SK-N-SH treated with all-trans-retinoic acid at 6 μM for 48 hours (cell line): ENCODE results near the gene NME4.

ENCODE experiments used
- ATAC-seq: fragments of 200-7000 bp; cut with Tn5 transposase; 3 replicates; pipeline ENCODE4 v1.9.1; 2020; ENCODE audit warnings: mild to moderate bottlenecking, moderate library complexity
- ARNTL ChIP-seq: fragments of 450-650 bp; formaldehyde crosslinking; IDR thresholded peaks from 2 replicates; pipeline ENCODE4 v1.5.0; 2020; ENCODE audit warnings: low read depth, mild to moderate bottlenecking, moderate library complexity, borderline replicate concordance
- BACH2 ChIP-seq: fragments of 250-450 bp; sonication (Bioruptor Pico); IDR thresholded peaks from 2 replicates; pipeline ENCODE4 v1.9.0; 2021; ENCODE audit warnings: mild to moderate bottlenecking, borderline replicate concordance
- CREB5 ChIP-seq: fragments of 250-450 bp; sonication (Bioruptor Pico); IDR thresholded peaks from 2 replicates; pipeline ENCODE4 v1.5.1; 2020; ENCODE audit warnings: low read depth, mild to moderate bottlenecking, moderate library complexity
- CSDC2 ChIP-seq: fragments of 250-450 bp; sonication (Bioruptor Pico); IDR thresholded peaks from 2 replicates; pipeline ENCODE4 v1.5.0; 2020; ENCODE audit warnings: mild to moderate bottlenecking, moderate library complexity
- CSRNP3 ChIP-seq: fragments of 250-450 bp; sonication (Bioruptor Pico); IDR thresholded peaks from 2 replicates; pipeline ENCODE4 v1.5.1; 2021; ENCODE audit warnings: mild to moderate bottlenecking, moderate library complexity
- ESRRG ChIP-seq: fragments of 250-450 bp; sonication (Bioruptor Pico); IDR thresholded peaks from 2 replicates; pipeline ENCODE4 v1.6.1; 2021; ENCODE audit warnings: mild to moderate bottlenecking
- GLIS3 ChIP-seq: fragments of 250-450 bp; sonication (Bioruptor Pico); IDR thresholded peaks from 2 replicates; pipeline ENCODE4 v1.5.0; 2020; ENCODE audit warnings: mild to moderate bottlenecking, moderate library complexity
- ISL1 ChIP-seq: fragments of 250-450 bp; sonication (Bioruptor Pico); IDR thresholded peaks from 2 replicates; pipeline ENCODE4 v2.1.2; 2022; ENCODE audit warnings: mild to moderate bottlenecking, moderate library complexity
- OSR1 ChIP-seq: fragments of 250-450 bp; sonication (Bioruptor Pico); IDR thresholded peaks from 2 replicates; pipeline ENCODE4 v1.8.0; 2022; ENCODE audit warnings: moderate library complexity, mild to moderate bottlenecking, inconsistent platforms
- PATZ1 ChIP-seq: fragments of 250-450 bp; sonication (Bioruptor Pico); IDR thresholded peaks from 2 replicates; pipeline ENCODE4 v1.8.0; 2020; ENCODE audit warnings: mild to moderate bottlenecking, moderate library complexity, borderline replicate concordance
- POU6F1 ChIP-seq: fragments of 250-450 bp; sonication (Bioruptor Pico); IDR thresholded peaks from 2 replicates; pipeline ENCODE4 v1.8.0; 2021; ENCODE audit warnings: low read depth, mild to moderate bottlenecking, moderate library complexity, borderline replicate concordance
- PPARA ChIP-seq: fragments of 250-450 bp; sonication (Bioruptor Pico); IDR thresholded peaks from 2 replicates; pipeline ENCODE4 v1.5.0; 2020; ENCODE audit warnings: mild to moderate bottlenecking, borderline replicate concordance
- RARB ChIP-seq: fragments of 250-450 bp; sonication (Bioruptor Pico); IDR thresholded peaks from 2 replicates; pipeline ENCODE4 v1.8.0; 2021; ENCODE audit warnings: mild to moderate bottlenecking, moderate library complexity
- SNAI2 ChIP-seq: fragments of 250-450 bp; sonication (Bioruptor Pico); IDR thresholded peaks from 2 replicates; pipeline ENCODE4 v1.5.0; 2020; ENCODE audit warnings: mild to moderate bottlenecking, moderate library complexity
- TCF4 ChIP-seq: fragments of 250-450 bp; sonication (Bioruptor Pico); IDR thresholded peaks from 2 replicates; pipeline ENCODE4 v1.8.0; 2021; ENCODE audit warnings: mild to moderate bottlenecking, moderate library complexity, borderline replicate concordance
- TOX ChIP-seq: fragments of 250-450 bp; sonication (Bioruptor Pico); IDR thresholded peaks from 2 replicates; pipeline ENCODE4 v1.8.0; 2021; ENCODE audit warnings: mild to moderate bottlenecking, moderate library complexity, borderline replicate concordance
- TSHZ2 ChIP-seq: fragments of 250-450 bp; sonication (Bioruptor Pico); IDR thresholded peaks from 2 replicates; pipeline ENCODE4 v1.5.0; 2020; ENCODE audit warnings: mild to moderate bottlenecking, moderate library complexity
- ZC3H10 ChIP-seq: fragments of 250-450 bp; sonication (Bioruptor Pico); IDR thresholded peaks from 2 replicates; pipeline ENCODE4 v1.5.1; 2021; ENCODE audit warnings: mild to moderate bottlenecking, moderate library complexity
- ZFP3 ChIP-seq: fragments of 250-450 bp; sonication (Bioruptor Pico); IDR thresholded peaks from 2 replicates; pipeline ENCODE4 v1.5.0; 2020; ENCODE audit warnings: mild to moderate bottlenecking, moderate library complexity
- ZFP30 ChIP-seq: fragments of 450-650 bp; formaldehyde crosslinking; IDR thresholded peaks from 2 replicates; pipeline ENCODE4 v1.5.0; 2022; ENCODE audit warnings: mild to moderate bottlenecking, moderate library complexity
- ZNF565 ChIP-seq: fragments of 450-650 bp; formaldehyde crosslinking; conservative IDR thresholded peaks from 2 replicates; pipeline ENCODE4 v1.5.0; 2020; ENCODE audit warnings: low read depth, mild to moderate bottlenecking, moderate library complexity
- ZNF70 ChIP-seq: fragments of 450-650 bp; formaldehyde crosslinking; IDR thresholded peaks from 2 replicates; pipeline ENCODE4 v1.5.0; 2020; ENCODE audit warnings: mild to moderate bottlenecking, moderate library complexity
- ZNF8 ChIP-seq: fragments of 450-650 bp; formaldehyde crosslinking; IDR thresholded peaks from 2 replicates; pipeline ENCODE4 v1.5.0; 2020; ENCODE audit warnings: mild to moderate bottlenecking, moderate library complexity

NME4 gene

GRCh38 chr16:427250-427649 lies 30.3 kb downstream of the NME4 start:
- TF ChIP-seq CSDC2 = no peak
- no peak for TF ChIP-seq TSHZ2 (CRISPR knock-in tag)
- TF ChIP-seq ZFP3 (CRISPR knock-in tag) = no peak
- TF ChIP-seq ZNF565 (CRISPR knock-in tag) = no peak
- no peak for TF ChIP-seq PPARA (CRISPR knock-in tag)
- no peak for TF ChIP-seq ZC3H10 (CRISPR knock-in tag)
- TF ChIP-seq GLIS3 (CRISPR knock-in tag) = no peak
- no peak for TF ChIP-seq ZFP30
- no peak for TF ChIP-seq ZNF70 (CRISPR knock-in tag)
- TF ChIP-seq RARB (CRISPR knock-in tag) = no peak
- no peak for TF ChIP-seq CREB5 (CRISPR knock-in tag)
- no peak for TF ChIP-seq ARNTL (CRISPR knock-in tag)
- no peak for TF ChIP-seq TCF4 (CRISPR knock-in tag)
- no peak for TF ChIP-seq TOX (CRISPR knock-in tag)
- no peak for TF ChIP-seq OSR1 (CRISPR knock-in tag)
- no peak for TF ChIP-seq BACH2
- no peak for TF ChIP-seq ESRRG (CRISPR knock-in tag)
- TF ChIP-seq POU6F1 = no peak
- no peak for ATAC-seq

GRCh38 chr16:430904-431303 lies 33.9 kb downstream of the NME4 start:
- no peak for TF ChIP-seq RARB (CRISPR knock-in tag)
- no peak for TF ChIP-seq ISL1 (CRISPR knock-in tag)
- no peak for TF ChIP-seq ZC3H10 (CRISPR knock-in tag)
- TF ChIP-seq PATZ1 (CRISPR knock-in tag) = no peak
- no peak for TF ChIP-seq TOX (CRISPR knock-in tag)
- no peak for TF ChIP-seq ZFP30
- TF ChIP-seq SNAI2 (CRISPR knock-in tag) = no peak
- no peak for TF ChIP-seq ESRRG (CRISPR knock-in tag)
- no peak for TF ChIP-seq TSHZ2 (CRISPR knock-in tag)
- no peak for TF ChIP-seq POU6F1
- no peak for TF ChIP-seq ZNF8 (CRISPR knock-in tag)
- no peak for TF ChIP-seq BACH2
- no peak for TF ChIP-seq ARNTL (CRISPR knock-in tag)
- TF ChIP-seq ZNF565 (CRISPR knock-in tag) = no peak
- TF ChIP-seq OSR1 (CRISPR knock-in tag) = no peak
- no peak for TF ChIP-seq CSRNP3 (CRISPR knock-in tag)
- no peak for TF ChIP-seq ZNF70 (CRISPR knock-in tag)
- TF ChIP-seq CSDC2 = no peak
- no peak for TF ChIP-seq TCF4 (CRISPR knock-in tag)
- no peak for ATAC-seq
